ENCODE measurements around the gene DERL3. TPM values are rescaled to one million over a fixed set of nuclear protein-coding genes. Genes with fewer than 3 reads are reported as not detected.
A peak's percentile ranks its signal among the peaks of the same experiment; 100 is the strongest.

Gene DERL3
- total RNA-seq, 1 donor from 2014 or later, result 2.0 TPM

GRCh38 chr22:23859201-23859600, 20.4 kb upstream of the DERL3 start:
- no peak for DNase-seq (ENCODE audit: low spot score)
- no peak for TF ChIP-seq CTCF (IDR thresholded peaks at IDR 0.05)
- Mint-ChIP-seq H3K4me3 (ENCODE audit: unreplicated experiment) (no peak overlapping the region), H3K27me3 (ENCODE audit: low read depth) (no peaks in the 10 kb centered on the region), H3K4me1 (ENCODE audit: low read depth) (peaks cover 13% of the 10 kb centered on the region), H3K27ac (ENCODE audit: unreplicated experiment) (no peak overlapping the region), H3K36me3 (ENCODE audit: low read depth) (peaks cover 7% of the 10 kb centered on the region), H3K9me3 (ENCODE audit: low read depth) (no peaks in the 10 kb centered on the region)

- no peak for TF ChIP-seq CTCF (IDR thresholded peaks at IDR 0.05)
- Mint-ChIP-seq H3K4me1 (ENCODE audit: low read depth) (peaks cover 13% of the 10 kb centered on the region), H3K27me3 (ENCODE audit: low read depth) (no peaks in the 10 kb centered on the region), H3K27ac (ENCODE audit: unreplicated experiment) (peak overlapping the region; percentile 93), H3K9me3 (ENCODE audit: low read depth) (no peaks in the 10 kb centered on the region), H3K36me3 (ENCODE audit: low read depth) (peaks cover 7% of the 10 kb centered on the region), H3K4me3 (ENCODE audit: unreplicated experiment) (peak overlapping the region; percentile 82)
- no peak for DNase-seq (ENCODE audit: low spot score)
Measured at GRCh38 chr22:23858484-23858815, 19.6 kb upstream of the DERL3 start.

GRCh38 chr22:23857606-23858483, 19.0 kb upstream of the DERL3 start, which contains the start of gene SLC2A11:
TSS of gene SLC2A11 (plus strand) at chr22:23857875. CDS start at chr22:23858000, 125 bp downstream.
- Mint-ChIP-seq H3K27me3 (ENCODE audit: low read depth) (no peaks in the 10 kb centered on the region), H3K4me1 (ENCODE audit: low read depth) (peaks cover 13% of the 10 kb centered on the region), H3K36me3 (ENCODE audit: low read depth) (peaks cover 3% of the 10 kb centered on the region), H3K27ac (ENCODE audit: unreplicated experiment) (peak within 1 kb of the TSS; percentile 93), H3K4me3 (ENCODE audit: unreplicated experiment) (peak within 1 kb of the TSS; percentile 82), H3K9me3 (ENCODE audit: low read depth) (no peaks in the 10 kb centered on the region)
- DNase-seq (ENCODE audit: low spot score), result peak; percentile 98
- peak; percentile 36 for TF ChIP-seq CTCF (IDR thresholded peaks at IDR 0.05)

- Mint-ChIP-seq H3K27me3 (ENCODE audit: low read depth) (no peaks in the 10 kb centered on the region), H3K4me1 (ENCODE audit: low read depth) (peaks cover 13% of the 10 kb centered on the region), H3K27ac (ENCODE audit: unreplicated experiment) (peak overlapping the region; percentile 93), H3K36me3 (ENCODE audit: low read depth) (no peaks in the 10 kb centered on the region), H3K4me3 (ENCODE audit: unreplicated experiment) (peak overlapping the region; percentile 82), H3K9me3 (ENCODE audit: low read depth) (no peaks in the 10 kb centered on the region)
- no peak for TF ChIP-seq CTCF (IDR thresholded peaks at IDR 0.05)
- no peak for DNase-seq (ENCODE audit: low spot score)
Measured at GRCh38 chr22:23856721-23857605, 18.2 kb upstream of the DERL3 start.

GRCh38 chr22:23850136-23850611, 11.4 kb upstream of the DERL3 start:
- no peak for TF ChIP-seq CTCF (IDR thresholded peaks at IDR 0.05)
- H3K27ac Mint-ChIP-seq (ENCODE audit: unreplicated experiment), result no peak overlapping the region
- no peaks in the 10 kb centered on the region for H3K9me3 Mint-ChIP-seq (ENCODE audit: low read depth)
- no peak for DNase-seq (ENCODE audit: low spot score)
- H3K36me3 Mint-ChIP-seq (ENCODE audit: low read depth), result no peaks in the 10 kb centered on the region
- peaks cover 27% of the 10 kb centered on the region for H3K4me1 Mint-ChIP-seq (ENCODE audit: low read depth)
- no peaks in the 10 kb centered on the region for H3K27me3 Mint-ChIP-seq (ENCODE audit: low read depth)
- no peak overlapping the region for H3K4me3 Mint-ChIP-seq (ENCODE audit: unreplicated experiment)

Measured in chondrocyte (in vitro differentiated cells).